Prostate gland (tissue), 2 donors: ENCODE data around the gene PRKAG2.

Experiments
- CTCF ChIP-seq, 4 experiments: fragments of 200-600 bp in 2 of 4; fragments of 450-650 bp in 2 of 4; sonication (generic) in 2 of 4; IDR thresholded peaks; 1 replicate in 3 of 4; 2 replicates in 1 of 4; pipeline ENCODE4 v1.5.1; 2016 to 2019; ENCODE audit warnings: antibody characterized with exemption in 4 of 4, mild to moderate bottlenecking in 2 of 4, moderate library complexity in 2 of 4
- POLR2AphosphoS5 ChIP-seq: sonication (generic); formaldehyde crosslinking; IDR thresholded peaks from one replicate; pipeline ENCODE4 v1.6.1; 2017; ENCODE audit warnings: antibody characterized with exemption

GRCh38 chr7:151710646-151711434 lies 166.1 kb downstream of the PRKAG2 start:
- TF ChIP-seq CTCF (IDR thresholded peaks at IDR 0.05) (no peak), POLR2AphosphoS5 (no peak)
